Subcutaneous abdominal adipose tissue (tissue), 5 donors: ENCODE measurements around the gene ARHGAP15.

Experiments
- H3K27ac ChIP-seq: one replicate; pipeline ENCODE4 v1.7.0; 2013; ENCODE audit warnings: low read depth, mild to moderate bottlenecking, inconsistent platforms, low read length, moderate library complexity
- H3K27me3 ChIP-seq, 5 donors: one replicate each; pipeline ENCODE4 v1.7.0; 2013; ENCODE audit warnings: low read length in 5 of 5, inconsistent platforms in 1 of 5; ENCODE audit not compliant: control insufficient read depth in 5 of 5, insufficient read depth in 4 of 5
- H3K36me3 ChIP-seq, 5 donors: one replicate each; pipeline ENCODE4 v1.7.0; 2013; ENCODE audit warnings: low read length in 5 of 5; ENCODE audit not compliant: control insufficient read depth in 5 of 5, insufficient read depth in 5 of 5
- H3K4me1 ChIP-seq, 5 donors: one replicate each; pipeline ENCODE4 v1.7.0; 2013; ENCODE audit warnings: low read length in 5 of 5, mild to moderate bottlenecking in 3 of 5, moderate library complexity in 1 of 5; ENCODE audit not compliant: control insufficient read depth in 5 of 5, insufficient read depth in 5 of 5
- H3K4me3 ChIP-seq, 5 donors: one replicate each; pipeline ENCODE4 v1.7.0; 2013; ENCODE audit warnings: low read length in 5 of 5, low read depth in 1 of 5
- H3K9ac ChIP-seq, 5 donors: one replicate each; pipeline ENCODE4 v1.7.0; 2013; ENCODE audit warnings: low read length in 5 of 5, mild to moderate bottlenecking in 4 of 5, moderate library complexity in 3 of 5
- H3K9me3 ChIP-seq, 5 donors: one replicate each; pipeline ENCODE4 v1.7.0; 2013; ENCODE audit warnings: low read length in 5 of 5; ENCODE audit not compliant: control insufficient read depth in 5 of 5
- donor health status: healthy.
- donor health status: healthy.
- donor health status: healthy.
- donor health status: healthy.
- donor health status: healthy.

Gene ARHGAP15

GRCh38 chr2:143431316-143431715, 302.1 kb downstream of the ARHGAP15 start:
- Histone ChIP-seq H3K9ac (no peak overlapping the region), H3K27me3 (no peaks in the 10 kb centered on the region), H3K36me3 (no peaks in the 10 kb centered on the region), H3K4me1 (no peaks in the 10 kb centered on the region), H3K4me3 (no peak overlapping the region), H3K27ac (no peak overlapping the region), H3K9me3 (no peaks in the 10 kb centered on the region)

- Histone ChIP-seq H3K27ac (no peak overlapping the region), H3K4me1 (no peaks in the 10 kb centered on the region), H3K9me3 (no peaks in the 10 kb centered on the region), H3K36me3 (no peaks in the 10 kb centered on the region), H3K4me3 (no peak overlapping the region), H3K27me3 (no peaks in the 10 kb centered on the region), H3K9ac (no peak overlapping the region)
Measured at GRCh38 chr2:143433251-143433650, 304.0 kb downstream of the ARHGAP15 start.

GRCh38 chr2:143433840-143434239, 304.6 kb downstream of the ARHGAP15 start:
- Histone ChIP-seq H3K9me3 (no peaks in the 10 kb centered on the region), H3K27ac (no peak overlapping the region), H3K4me1 (no peaks in the 10 kb centered on the region), H3K27me3 (no peaks in the 10 kb centered on the region), H3K36me3 (no peaks in the 10 kb centered on the region), H3K4me3 (no peak overlapping the region), H3K9ac (no peak overlapping the region)

GRCh38 chr2:143434445-143434844, 305.2 kb downstream of the ARHGAP15 start:
- Histone ChIP-seq H3K9me3 (no peaks in the 10 kb centered on the region), H3K27me3 (no peaks in the 10 kb centered on the region), H3K4me3 (no peak overlapping the region), H3K9ac (no peak overlapping the region), H3K4me1 (no peaks in the 10 kb centered on the region), H3K36me3 (no peaks in the 10 kb centered on the region), H3K27ac (no peak overlapping the region)

GRCh38 chr2:143435131-143435530, 305.9 kb downstream of the ARHGAP15 start:
- Histone ChIP-seq H3K4me1 (no peaks in the 10 kb centered on the region), H3K9me3 (no peaks in the 10 kb centered on the region), H3K9ac (no peak overlapping the region), H3K4me3 (peak overlapping the region in 2 of 5 donors; percentile 8 to 43), H3K36me3 (no peaks in the 10 kb centered on the region), H3K27ac (no peak overlapping the region), H3K27me3 (no peaks in the 10 kb centered on the region)

- no peaks in the 10 kb centered on the region for H3K27me3 ChIP-seq
- H3K4me1 ChIP-seq, result no peaks in the 10 kb centered on the region
- no peaks in the 10 kb centered on the region for H3K9me3 ChIP-seq
- H3K9ac ChIP-seq, result no peak overlapping the region
- no peaks in the 10 kb centered on the region for H3K36me3 ChIP-seq
- no peak overlapping the region for H3K27ac ChIP-seq
- peak overlapping the region in 1 of 5 donors; percentile 12 for H3K4me3 ChIP-seq
Measured at GRCh38 chr2:143436951-143437350, 307.7 kb downstream of the ARHGAP15 start.

GRCh38 chr2:143440411-143441012, 311.3 kb downstream of the ARHGAP15 start:
- Histone ChIP-seq H3K9me3 (no peaks in the 10 kb centered on the region), H3K36me3 (no peaks in the 10 kb centered on the region), H3K27ac (no peak overlapping the region), H3K27me3 (no peaks in the 10 kb centered on the region), H3K4me3 (no peak overlapping the region), H3K4me1 (no peaks in the 10 kb centered on the region), H3K9ac (no peak overlapping the region)

- no peak overlapping the region for H3K27ac ChIP-seq
- H3K27me3 ChIP-seq, result no peaks in the 10 kb centered on the region
- no peaks in the 10 kb centered on the region for H3K36me3 ChIP-seq
- H3K4me1 ChIP-seq, result no peaks in the 10 kb centered on the region
- H3K9ac ChIP-seq, result no peak overlapping the region
- H3K4me3 ChIP-seq, result no peak overlapping the region
- H3K9me3 ChIP-seq, result no peaks in the 10 kb centered on the region
Measured at GRCh38 chr2:143442193-143442592, 313.0 kb downstream of the ARHGAP15 start.

- no peaks in the 10 kb centered on the region for H3K9me3 ChIP-seq
Measured at GRCh38 chr2:143451642-143452281, 322.5 kb downstream of the ARHGAP15 start.

GRCh38 chr2:143452817-143453451, 323.7 kb downstream of the ARHGAP15 start:
- Histone ChIP-seq H3K9ac (no peak overlapping the region), H3K36me3 (no peaks in the 10 kb centered on the region), H3K27me3 (no peaks in the 10 kb centered on the region), H3K9me3 (peaks cover 0 to 3% (median 0%) of the 10 kb centered on the region in 5 donors), H3K4me1 (peaks cover 0 to 6% (median 0%) of the 10 kb centered on the region in 5 donors), H3K27ac (no peak overlapping the region), H3K4me3 (no peak overlapping the region)

More at GRCh38 chr2:143451642-143452281, 322.5 kb downstream of the ARHGAP15 start:
- H3K4me1 ChIP-seq, result peaks cover 0 to 6% (median 0%) of the 10 kb centered on the region in 5 donors
- no peaks in the 10 kb centered on the region for H3K27me3 ChIP-seq
- H3K36me3 ChIP-seq, result no peaks in the 10 kb centered on the region
- no peak overlapping the region for H3K4me3 ChIP-seq
- H3K27ac ChIP-seq, result no peak overlapping the region
- no peak overlapping the region for H3K9ac ChIP-seq
